Activated T-cell treated with anti-CD3 and anti-CD28 coated beads, Interleukin-2, amount 50 U/mL, for 24 hours (primary cell): ENCODE measurements around the gene PIGK.

ENCODE experiments used
- DNase-seq: peaks from one replicate; pipeline ENCODE4 v3.0.0-alpha.2; 2020
- H3K27ac Mint-ChIP-seq: 2 replicates; pipeline ENCODE4 v1.8.0; 2020; ENCODE audit warnings: mild to moderate bottlenecking, mixed read lengths
- H3K27me3 Mint-ChIP-seq: 2 replicates; pipeline ENCODE4 v1.8.0; 2020; ENCODE audit warnings: mixed read lengths
- H3K36me3 Mint-ChIP-seq: 2 replicates; pipeline ENCODE4 v1.8.0; 2020; ENCODE audit warnings: low read depth, mixed read lengths
- H3K4me1 Mint-ChIP-seq: 2 replicates; pipeline ENCODE4 v1.8.0; 2020; ENCODE audit warnings: low read depth, mixed read lengths
- H3K4me3 Mint-ChIP-seq: 2 replicates; pipeline ENCODE4 v1.8.0; 2020; ENCODE audit warnings: mild to moderate bottlenecking, moderate library complexity, mixed read lengths
- H3K9me3 Mint-ChIP-seq: 2 replicates; pipeline ENCODE4 v1.8.0; 2020; ENCODE audit warnings: mixed read lengths

The PIGK gene

GRCh38 chr1:77096496-77097255 lies 122.6 kb downstream of the PIGK start:
- Mint-ChIP-seq H3K9me3 (peaks cover 4% of the 10 kb centered on the region), H3K4me3 (no peak overlapping the region), H3K36me3 (peaks cover 20% of the 10 kb centered on the region), H3K27me3 (no peaks in the 10 kb centered on the region), H3K4me1 (no peaks in the 10 kb centered on the region), H3K27ac (no peak overlapping the region)
- DNase-seq = no peak

DNA sequence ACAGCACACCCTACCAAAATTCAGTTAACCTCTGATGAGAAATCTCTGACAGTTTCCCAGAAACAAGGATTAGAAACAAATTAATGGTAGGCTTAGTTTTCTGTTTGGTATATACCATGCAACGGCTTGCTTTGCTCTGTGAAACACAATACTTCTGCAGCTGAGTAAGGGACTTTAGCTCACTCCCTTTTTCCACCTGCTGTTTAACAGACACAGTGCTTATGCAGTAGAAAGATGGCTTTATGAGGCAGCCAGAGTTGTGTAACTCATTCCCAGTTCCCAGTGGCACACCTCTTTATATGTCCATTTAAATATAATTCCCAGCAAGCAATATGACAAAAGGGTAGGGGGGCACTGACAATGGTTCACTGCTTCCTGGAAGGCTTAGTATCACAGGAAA lies 124.0 kb downstream of the PIGK start:
- Mint-ChIP-seq H3K4me3 (no peak overlapping the region), H3K4me1 (no peaks in the 10 kb centered on the region), H3K36me3 (peaks cover 28% of the 10 kb centered on the region), H3K27ac (no peak overlapping the region), H3K9me3 (peaks cover 4% of the 10 kb centered on the region), H3K27me3 (no peaks in the 10 kb centered on the region)
- no peak for DNase-seq

DNA sequence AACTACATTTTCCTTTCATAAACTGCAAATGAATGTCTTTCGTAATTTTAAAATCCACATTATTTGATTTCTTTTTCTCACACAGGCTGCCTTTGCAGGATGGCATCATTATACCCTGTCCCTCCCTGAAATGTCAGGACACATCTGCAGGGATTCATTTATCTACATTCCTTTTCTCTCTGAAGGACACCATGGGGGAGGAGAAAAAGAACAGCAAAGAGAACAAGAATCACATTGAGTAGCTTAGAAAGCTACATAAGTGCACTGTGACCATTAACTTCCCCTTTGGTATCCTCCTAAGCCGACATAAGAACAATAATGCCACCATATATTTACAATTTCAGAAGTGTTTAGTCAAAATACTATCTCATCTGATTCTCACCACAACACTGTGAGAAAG lies 129.5 kb downstream of the PIGK start:
- H3K9me3 Mint-ChIP-seq = no peaks in the 10 kb centered on the region
- H3K27ac Mint-ChIP-seq = no peak overlapping the region
- H3K36me3 Mint-ChIP-seq = peaks cover 12% of the 10 kb centered on the region
- no peaks in the 10 kb centered on the region for H3K27me3 Mint-ChIP-seq
- DNase-seq = no peak
- H3K4me3 Mint-ChIP-seq = no peak overlapping the region
- H3K4me1 Mint-ChIP-seq = no peaks in the 10 kb centered on the region

- Mint-ChIP-seq H3K36me3 (no peaks in the 10 kb centered on the region), H3K9me3 (no peaks in the 10 kb centered on the region), H3K4me1 (no peaks in the 10 kb centered on the region), H3K27ac (no peak overlapping the region), H3K4me3 (no peak overlapping the region), H3K27me3 (no peaks in the 10 kb centered on the region)
- DNase-seq = no peak
Measured at GRCh38 chr1:77085109-77085508, 134.1 kb downstream of the PIGK start.

DNA sequence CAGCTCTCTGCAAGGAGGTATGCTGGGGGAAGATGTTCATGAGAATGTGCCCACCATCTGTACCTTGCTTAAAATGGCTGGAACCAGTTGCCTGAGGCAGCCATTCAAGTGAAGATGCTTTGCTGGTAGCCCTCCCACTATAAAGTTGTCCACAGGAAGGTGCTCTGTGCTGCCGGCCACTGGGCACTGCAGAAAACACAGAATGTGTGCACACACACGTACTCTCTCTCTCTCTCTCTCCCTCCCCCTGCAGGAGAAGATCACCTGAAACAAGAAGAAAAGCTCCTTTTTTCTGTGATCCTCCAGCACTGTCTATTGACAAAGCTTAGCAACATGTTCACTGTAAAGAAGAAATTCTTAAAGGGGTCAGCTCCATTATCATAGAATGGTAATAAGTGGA lies 134.8 kb downstream of the PIGK start:
- Mint-ChIP-seq H3K36me3 (no peaks in the 10 kb centered on the region), H3K9me3 (no peaks in the 10 kb centered on the region), H3K4me1 (no peaks in the 10 kb centered on the region), H3K27ac (no peak overlapping the region), H3K27me3 (no peaks in the 10 kb centered on the region), H3K4me3 (no peak overlapping the region)
- DNase-seq = no peak

GRCh38 chr1:77081834-77082233 lies 137.4 kb downstream of the PIGK start:
- DNase-seq = no peak
- H3K4me3 Mint-ChIP-seq = no peak overlapping the region
- no peaks in the 10 kb centered on the region for H3K4me1 Mint-ChIP-seq
- H3K9me3 Mint-ChIP-seq = no peaks in the 10 kb centered on the region
- H3K27ac Mint-ChIP-seq = no peak overlapping the region
- H3K36me3 Mint-ChIP-seq = no peaks in the 10 kb centered on the region
- H3K27me3 Mint-ChIP-seq = no peaks in the 10 kb centered on the region

- no peaks in the 10 kb centered on the region for H3K27me3 Mint-ChIP-seq
- H3K4me1 Mint-ChIP-seq = no peaks in the 10 kb centered on the region
- H3K36me3 Mint-ChIP-seq = no peaks in the 10 kb centered on the region
- H3K4me3 Mint-ChIP-seq = no peak overlapping the region
- DNase-seq = no peak
- H3K27ac Mint-ChIP-seq = no peak overlapping the region
- no peaks in the 10 kb centered on the region for H3K9me3 Mint-ChIP-seq
Measured at GRCh38 chr1:77076759-77077158, 142.5 kb downstream of the PIGK start.

DNA sequence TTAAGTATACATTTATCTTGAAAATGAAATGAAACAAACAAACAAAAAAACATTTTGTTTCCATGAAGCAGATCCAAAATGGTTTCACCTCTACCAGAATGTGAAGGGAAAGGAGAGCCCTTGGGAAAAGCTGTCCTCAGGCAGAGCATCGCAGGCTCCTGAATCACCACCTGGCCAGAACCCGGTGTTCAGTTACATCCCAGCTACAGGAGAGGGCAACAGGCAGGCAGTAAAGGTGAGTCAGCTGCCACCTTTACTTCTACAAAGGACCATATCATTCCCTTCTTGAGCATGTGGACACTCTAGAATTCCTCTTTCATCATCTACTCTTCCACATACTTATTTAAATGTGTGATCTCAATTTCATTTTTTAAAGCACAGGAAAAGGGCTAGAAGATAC lies 151.2 kb downstream of the PIGK start:
- Mint-ChIP-seq H3K36me3 (no peaks in the 10 kb centered on the region), H3K9me3 (no peaks in the 10 kb centered on the region)
- no peak for DNase-seq

DNA sequence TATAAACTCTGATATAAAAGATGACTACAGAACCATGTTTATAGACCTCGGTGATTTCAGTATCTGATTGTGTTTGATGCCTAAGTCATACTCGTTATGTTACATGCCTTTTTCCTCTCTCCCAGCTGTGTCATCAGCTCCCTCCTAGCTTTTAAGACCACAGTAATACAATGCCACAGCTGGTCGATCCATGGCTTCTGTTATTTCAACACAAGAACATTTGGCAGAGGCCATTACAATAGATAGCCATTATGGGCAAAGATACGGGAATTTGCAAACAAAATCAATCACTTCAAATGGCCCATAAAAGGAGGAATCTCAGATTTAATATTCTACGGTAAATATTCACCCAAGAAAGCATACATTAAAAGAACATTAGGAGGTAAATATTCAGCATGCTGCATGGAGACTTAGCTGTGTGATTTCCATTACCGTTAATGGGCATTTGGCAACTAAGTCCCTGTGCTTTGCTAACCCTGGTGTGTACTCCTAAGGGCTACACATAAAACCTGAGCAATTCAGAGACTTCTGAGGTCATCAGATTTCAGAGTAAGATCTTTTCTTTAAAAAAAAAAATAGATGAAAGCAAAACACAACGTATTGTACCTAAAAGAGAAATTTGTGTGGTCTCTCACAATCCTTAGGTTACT lies 153.4 kb downstream of the PIGK start:
- no peak overlapping the region for H3K27ac Mint-ChIP-seq
- H3K9me3 Mint-ChIP-seq = no peaks in the 10 kb centered on the region
- no peaks in the 10 kb centered on the region for H3K27me3 Mint-ChIP-seq
- DNase-seq = no peak
- H3K4me1 Mint-ChIP-seq = no peaks in the 10 kb centered on the region
- no peak overlapping the region for H3K4me3 Mint-ChIP-seq
- H3K36me3 Mint-ChIP-seq = no peaks in the 10 kb centered on the region

More for the DNA sequence above, 151.2 kb downstream of the PIGK start:
- H3K4me1 Mint-ChIP-seq = no peaks in the 10 kb centered on the region
- no peak overlapping the region for H3K27ac Mint-ChIP-seq
- H3K4me3 Mint-ChIP-seq = no peak overlapping the region
- no peaks in the 10 kb centered on the region for H3K27me3 Mint-ChIP-seq

GRCh38 chr1:77064246-77064645 lies 155.0 kb downstream of the PIGK start:
- H3K4me3 Mint-ChIP-seq = no peak overlapping the region
- DNase-seq = no peak
- no peak overlapping the region for H3K27ac Mint-ChIP-seq
- no peaks in the 10 kb centered on the region for H3K9me3 Mint-ChIP-seq
- no peaks in the 10 kb centered on the region for H3K36me3 Mint-ChIP-seq
- no peaks in the 10 kb centered on the region for H3K4me1 Mint-ChIP-seq
- no peaks in the 10 kb centered on the region for H3K27me3 Mint-ChIP-seq

- Mint-ChIP-seq H3K4me3 (no peak overlapping the region), H3K27me3 (no peaks in the 10 kb centered on the region)
Measured at GRCh38 chr1:77063118-77063517, 156.1 kb downstream of the PIGK start.

DNA sequence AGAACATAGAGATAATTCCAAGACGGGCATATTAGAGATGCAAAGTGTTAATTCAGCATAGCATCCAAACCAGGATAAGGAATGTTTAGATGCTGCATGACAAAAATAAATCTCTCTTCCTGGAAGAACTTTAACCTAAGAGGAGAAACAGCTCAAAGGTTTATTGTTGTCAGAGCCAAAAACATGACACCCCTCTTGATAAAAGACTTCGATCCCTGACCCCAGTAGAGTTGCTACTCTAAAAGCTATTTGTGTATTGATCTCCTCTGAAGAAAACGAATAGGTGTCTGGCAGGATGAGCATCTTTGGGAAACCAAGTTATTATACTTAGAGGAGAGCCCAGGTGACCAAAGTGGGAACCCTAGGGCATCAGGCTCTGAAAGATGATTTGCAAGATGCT lies 158.1 kb downstream of the PIGK start:
- H3K4me1 Mint-ChIP-seq = no peaks in the 10 kb centered on the region
- no peaks in the 10 kb centered on the region for H3K27me3 Mint-ChIP-seq
- H3K36me3 Mint-ChIP-seq = no peaks in the 10 kb centered on the region
- no peaks in the 10 kb centered on the region for H3K9me3 Mint-ChIP-seq
- no peak overlapping the region for H3K27ac Mint-ChIP-seq
- DNase-seq = no peak
- H3K4me3 Mint-ChIP-seq = no peak overlapping the region

More at GRCh38 chr1:77063118-77063517, 156.1 kb downstream of the PIGK start:
- H3K4me1 Mint-ChIP-seq = no peaks in the 10 kb centered on the region
- no peak overlapping the region for H3K27ac Mint-ChIP-seq
- no peak for DNase-seq
- H3K9me3 Mint-ChIP-seq = no peaks in the 10 kb centered on the region
- H3K36me3 Mint-ChIP-seq = no peaks in the 10 kb centered on the region

GRCh38 chr1:77060000-77060399 lies 159.2 kb downstream of the PIGK start:
- Mint-ChIP-seq H3K9me3 (no peaks in the 10 kb centered on the region), H3K27ac (no peak overlapping the region), H3K4me1 (no peaks in the 10 kb centered on the region), H3K36me3 (no peaks in the 10 kb centered on the region), H3K4me3 (no peak overlapping the region), H3K27me3 (no peaks in the 10 kb centered on the region)
- DNase-seq = no peak

- H3K36me3 Mint-ChIP-seq = no peaks in the 10 kb centered on the region
- no peaks in the 10 kb centered on the region for H3K9me3 Mint-ChIP-seq
- DNase-seq = no peak
- no peak overlapping the region for H3K27ac Mint-ChIP-seq
- H3K4me1 Mint-ChIP-seq = no peaks in the 10 kb centered on the region
- no peaks in the 10 kb centered on the region for H3K27me3 Mint-ChIP-seq
- H3K4me3 Mint-ChIP-seq = no peak overlapping the region
Measured at GRCh38 chr1:77057994-77058585, 161.1 kb downstream of the PIGK start.

GRCh38 chr1:77056525-77056924 lies 162.7 kb downstream of the PIGK start:
- no peak overlapping the region for H3K27ac Mint-ChIP-seq
- H3K27me3 Mint-ChIP-seq = no peaks in the 10 kb centered on the region
- no peaks in the 10 kb centered on the region for H3K4me1 Mint-ChIP-seq
- no peak overlapping the region for H3K4me3 Mint-ChIP-seq
- no peaks in the 10 kb centered on the region for H3K36me3 Mint-ChIP-seq
- H3K9me3 Mint-ChIP-seq = no peaks in the 10 kb centered on the region
- no peak for DNase-seq
